Measurements from ENCODE around the gene ATP4B. TPM values are rescaled to one million over a fixed set of nuclear protein-coding genes. Genes with fewer than 3 reads are reported as not detected.
A peak's percentile ranks its signal among the peaks of the same experiment; 100 is the strongest.

ATP4B gene
- total RNA-seq, 1 donor from 2014 or later, result not detected

DNA sequence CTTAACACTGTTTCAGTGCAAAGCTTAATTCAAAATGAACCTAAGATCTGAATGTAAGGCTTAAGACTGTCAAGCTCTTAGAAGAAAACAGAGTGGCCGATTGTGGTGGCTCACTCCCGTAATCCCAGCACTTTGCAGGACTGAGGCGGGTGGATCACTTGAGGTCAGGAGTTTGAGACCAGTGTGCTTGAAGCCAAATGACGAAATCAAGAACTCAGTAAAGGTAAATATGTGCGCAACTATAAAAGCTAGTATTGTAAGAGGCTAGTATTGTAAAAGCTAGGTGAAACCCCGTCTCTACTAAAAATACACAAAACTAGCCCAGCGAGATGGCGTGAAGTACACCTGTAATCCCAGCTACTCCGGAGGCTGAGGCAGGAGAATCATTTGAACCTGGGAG lies 12.7 kb downstream of the ATP4B start:
- DNase-seq (ENCODE audit: low spot score), result no peak
- ATAC-seq, result no peak
- intact Hi-C loops (cut with DNase I), result no loop called here

DNA sequence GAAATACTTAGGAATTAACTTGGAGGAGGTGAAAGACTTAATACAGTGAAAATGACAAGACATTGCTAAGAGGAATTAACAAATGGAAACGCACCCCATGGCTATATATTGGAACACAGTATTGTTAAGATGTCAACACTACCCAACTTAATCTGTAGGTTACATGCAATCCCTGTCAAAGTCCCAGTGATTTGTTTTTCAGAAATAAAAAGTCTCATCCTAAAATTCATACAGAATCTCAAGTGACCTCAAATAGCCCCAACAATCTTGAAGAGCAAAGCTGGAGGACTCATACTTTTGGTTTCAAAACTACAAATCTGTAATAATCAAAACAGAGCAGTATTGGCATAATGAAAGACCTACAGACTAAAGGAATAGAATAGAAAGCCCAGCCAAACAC lies 13.2 kb downstream of the ATP4B start:
- no peak for DNase-seq (ENCODE audit: low spot score)
- no peak for ATAC-seq
- intact Hi-C loops (cut with DNase I), result no loop called here

DNA sequence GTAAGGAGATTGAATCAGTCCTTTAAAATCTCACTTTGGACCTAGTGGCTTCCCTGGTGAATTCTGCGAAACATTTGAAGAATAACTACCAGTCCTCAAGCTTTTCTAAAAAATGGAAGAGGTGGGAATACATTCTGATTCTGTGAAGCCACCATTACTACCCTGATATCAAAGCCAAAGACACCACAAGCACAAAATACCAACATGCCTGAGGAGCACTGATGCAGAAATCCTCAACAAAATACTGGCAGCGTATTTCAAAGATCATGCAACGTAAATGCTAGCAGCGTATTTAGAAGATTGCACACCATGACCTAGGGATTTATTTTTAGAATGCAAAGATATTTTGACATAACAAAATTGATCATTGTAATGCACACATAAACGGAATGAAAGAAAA lies 14.4 kb downstream of the ATP4B start:
- intact Hi-C loops (cut with DNase I), result no loop called here
- ATAC-seq (no peak), DNase-seq (ENCODE audit: low spot score) (no peak)

DNA sequence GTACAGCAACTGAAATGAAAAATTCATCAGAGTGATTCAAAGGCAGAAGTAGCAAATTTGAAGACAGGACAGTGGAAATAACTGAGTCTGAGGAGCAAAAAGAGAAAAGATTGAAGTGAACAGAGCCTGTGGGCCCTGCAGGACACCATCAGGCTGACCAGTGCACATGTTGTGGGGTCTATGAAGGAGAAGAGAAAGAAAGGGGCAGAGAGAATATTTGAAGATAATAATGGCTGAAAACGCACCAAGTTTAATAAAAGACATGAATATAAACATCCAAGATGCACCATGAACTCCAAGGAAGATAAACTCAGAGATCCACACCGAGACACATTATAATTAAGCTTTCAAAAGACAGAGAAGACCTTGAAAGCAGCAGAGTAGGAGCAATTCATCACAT lies 15.4 kb downstream of the ATP4B start:
- intact Hi-C loops (cut with DNase I), result no loop called here
- DNase-seq (ENCODE audit: low spot score) (no peak), ATAC-seq (no peak)

DNA sequence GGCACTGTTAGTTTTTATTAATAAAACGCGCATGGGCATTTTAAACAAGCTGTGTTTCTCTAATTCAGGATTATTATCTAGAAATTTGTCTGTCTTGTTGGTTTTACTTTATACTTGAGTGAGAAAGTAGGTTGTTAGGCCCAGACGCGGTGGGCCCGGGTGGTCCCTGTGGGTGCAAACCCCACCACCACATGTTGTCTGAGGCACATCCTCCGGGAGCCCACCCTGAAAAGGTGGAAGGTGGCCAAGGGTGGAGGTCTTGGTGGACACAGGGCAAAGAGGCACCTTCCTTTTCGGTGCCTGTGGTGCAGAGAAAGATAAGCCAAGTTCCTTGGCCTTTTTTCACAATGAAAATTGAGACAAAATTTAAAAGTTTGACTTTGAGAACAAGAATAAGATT lies 16.6 kb downstream of the ATP4B start:
- DNase-seq (ENCODE audit: low spot score) (peak; percentile 42), ATAC-seq (no peak)
- intact Hi-C loops (cut with DNase I), result no loop called here

DNA sequence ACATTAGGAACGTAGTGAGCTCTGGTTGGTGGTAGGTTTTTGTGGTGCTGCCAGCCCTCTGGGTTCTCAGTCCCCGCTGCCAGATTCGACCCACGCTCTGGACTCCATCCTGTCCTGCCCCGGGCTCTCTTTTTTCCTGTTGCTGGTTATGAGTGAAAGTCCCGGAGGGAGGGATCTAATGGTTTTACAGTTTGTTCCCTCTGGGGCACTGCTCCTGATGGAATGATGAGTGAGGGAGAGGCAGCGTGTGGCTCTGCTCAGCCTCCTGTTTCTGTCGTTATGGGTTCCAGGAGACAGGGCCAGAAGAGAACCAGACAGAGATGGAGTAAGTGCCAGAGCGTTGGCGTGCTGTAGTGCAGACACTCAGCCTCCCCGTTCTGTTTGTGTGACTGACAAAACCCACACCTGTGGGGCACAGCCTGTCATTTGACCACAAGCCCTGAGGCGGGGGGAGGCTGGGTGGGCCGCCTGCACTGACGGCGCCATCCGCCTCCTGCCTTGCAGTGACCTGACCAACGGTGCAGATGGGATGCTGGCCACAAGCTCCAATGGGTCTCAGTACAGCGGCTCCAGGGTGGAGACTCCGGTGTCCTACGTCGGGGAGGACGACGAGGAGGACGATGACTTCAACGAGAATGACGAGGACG lies 18.3 kb downstream of the ATP4B start:
- intact Hi-C loops (cut with DNase I), result no loop called here
- ATAC-seq (no peak), DNase-seq (ENCODE audit: low spot score) (peak; percentile 43)

DNA sequence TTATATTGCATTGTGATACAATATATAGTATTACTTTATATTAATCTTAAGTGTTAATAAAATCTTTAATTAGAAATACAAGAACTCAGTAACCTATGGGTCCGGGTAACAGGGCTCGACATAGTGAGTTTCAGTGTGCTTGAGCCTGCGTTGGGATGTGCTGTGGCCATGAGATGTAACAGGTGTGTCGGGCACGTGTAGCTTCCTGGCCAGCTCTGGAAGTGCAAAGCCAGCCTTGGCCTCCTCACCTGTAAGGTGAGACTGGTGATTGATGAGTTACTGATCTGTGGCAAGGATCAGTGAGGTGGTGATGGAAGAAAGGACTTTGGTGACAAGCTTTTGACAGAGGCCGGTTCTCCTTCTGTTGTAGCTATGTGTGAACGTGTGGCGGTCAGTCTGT lies 19.2 kb downstream of the ATP4B start:
- peak; percentile 26 for DNase-seq (ENCODE audit: low spot score)
- no peak for ATAC-seq
- intact Hi-C loops (cut with DNase I), result no loop called here

DNA sequence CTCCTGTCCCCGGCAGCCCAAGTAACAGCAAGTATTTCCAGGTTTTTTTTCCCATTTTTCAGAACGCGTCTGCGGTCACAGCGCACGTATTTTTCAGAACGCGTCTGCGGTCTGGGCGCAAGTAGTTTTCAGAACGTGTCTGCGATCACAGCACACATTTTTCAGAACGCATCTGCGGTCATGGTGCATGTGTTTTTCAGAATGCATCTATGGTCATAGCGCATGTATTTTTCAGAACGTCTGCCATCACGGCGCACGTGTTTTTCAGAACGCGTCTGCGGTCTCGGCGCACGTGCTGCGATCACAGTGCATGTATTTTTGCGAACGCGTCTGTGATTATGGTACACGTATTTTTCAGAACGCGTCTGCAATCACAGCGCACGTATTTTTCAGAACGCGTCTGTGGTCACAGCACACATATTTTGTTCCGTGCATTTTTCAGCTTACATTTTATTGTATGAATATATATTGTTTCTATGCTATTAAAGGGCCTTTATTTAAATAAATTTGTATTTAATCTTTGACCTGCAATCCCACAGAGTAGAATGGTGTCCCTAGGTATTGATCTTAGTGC lies 19.7 kb downstream of the ATP4B start:
- DNase-seq (ENCODE audit: low spot score) (peak; percentile 22), ATAC-seq (no peak)
- intact Hi-C loops (cut with DNase I), result no loop called here

DNA sequence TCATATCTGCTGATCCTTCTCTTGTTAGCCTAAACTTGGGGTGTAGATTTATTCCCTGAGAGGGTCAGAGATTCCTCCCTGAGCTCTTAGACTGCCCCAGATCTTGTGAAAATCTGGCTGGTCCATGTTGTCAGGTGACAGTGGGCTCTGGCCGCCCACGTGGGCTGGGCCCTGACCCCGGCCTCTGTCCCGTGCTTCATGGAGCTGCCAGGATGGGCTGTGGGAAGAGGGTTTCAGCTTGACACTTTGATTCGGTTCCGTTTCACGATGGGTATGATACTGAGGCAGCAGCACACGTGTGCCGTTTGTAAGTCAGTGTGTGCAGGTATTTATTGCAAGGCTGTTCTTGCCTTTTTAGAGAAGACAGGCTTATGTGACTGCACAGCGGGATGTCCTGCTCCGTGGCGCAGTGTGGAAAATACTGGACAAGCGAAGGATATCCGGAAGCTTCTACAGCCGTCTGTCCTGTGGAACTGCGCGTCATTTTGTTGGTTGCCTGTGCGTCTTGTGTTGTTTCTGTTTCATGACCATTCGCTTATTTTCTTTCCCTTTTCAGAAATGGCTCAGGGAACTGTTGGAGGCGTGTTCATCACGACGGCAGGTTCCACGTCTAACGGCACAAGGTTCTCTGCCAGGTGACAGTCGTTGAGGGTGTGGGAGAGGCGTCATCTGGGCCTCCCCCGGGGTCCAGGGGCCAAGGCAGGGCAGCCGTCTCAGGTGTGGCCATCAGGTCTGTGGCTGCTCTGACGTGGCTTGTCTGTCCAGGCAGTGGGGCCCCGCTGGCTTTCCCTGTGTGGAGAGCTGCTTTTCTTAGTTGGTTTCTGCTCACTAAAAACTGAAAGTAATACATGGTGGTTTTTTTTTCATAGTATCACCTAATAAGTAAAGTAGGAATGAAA lies 20.5 kb downstream of the ATP4B start:
- peak; percentile 42 for DNase-seq (ENCODE audit: low spot score)

DNA sequence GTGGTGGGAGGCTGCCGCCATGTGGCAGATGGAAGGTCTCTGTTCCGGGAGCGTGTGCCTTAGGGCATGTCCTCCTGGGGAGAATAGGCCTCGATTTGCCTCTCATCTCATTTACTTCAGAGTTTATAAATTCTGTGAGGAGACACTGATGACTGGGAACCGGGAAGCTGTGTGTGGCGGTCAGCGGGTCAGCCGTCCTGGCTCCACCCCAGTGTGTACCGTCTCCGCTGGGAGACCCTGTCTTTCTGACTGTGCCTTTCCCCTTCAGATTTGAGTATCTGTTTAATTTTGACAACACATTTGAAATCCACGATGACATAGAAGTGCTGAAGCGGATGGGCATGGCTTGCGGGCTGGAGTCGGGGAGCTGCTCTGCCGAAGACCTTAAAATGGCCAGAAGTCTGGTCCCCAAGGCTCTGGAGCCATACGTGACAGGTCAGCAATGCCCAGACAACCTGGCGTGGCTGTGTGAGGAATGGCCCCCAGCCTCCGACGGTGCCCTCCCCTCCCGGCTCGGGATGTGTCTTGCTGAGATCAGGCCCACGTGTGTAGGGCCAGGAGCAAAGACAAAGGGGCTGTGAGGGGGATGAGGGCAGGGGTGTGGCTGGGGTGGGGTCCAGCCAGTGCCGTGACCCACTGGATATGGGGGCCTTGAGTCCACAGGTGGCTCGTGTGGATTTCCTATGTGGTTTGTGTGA lies 21.6 kb downstream of the ATP4B start:
- intact Hi-C loops (cut with DNase I), result no loop called here
- ATAC-seq (no peak), DNase-seq (ENCODE audit: low spot score) (peak; percentile 42)

More for the DNA sequence above, 20.5 kb downstream of the ATP4B start:
- no peak for ATAC-seq
- intact Hi-C loops (cut with DNase I), result no loop called here

DNA sequence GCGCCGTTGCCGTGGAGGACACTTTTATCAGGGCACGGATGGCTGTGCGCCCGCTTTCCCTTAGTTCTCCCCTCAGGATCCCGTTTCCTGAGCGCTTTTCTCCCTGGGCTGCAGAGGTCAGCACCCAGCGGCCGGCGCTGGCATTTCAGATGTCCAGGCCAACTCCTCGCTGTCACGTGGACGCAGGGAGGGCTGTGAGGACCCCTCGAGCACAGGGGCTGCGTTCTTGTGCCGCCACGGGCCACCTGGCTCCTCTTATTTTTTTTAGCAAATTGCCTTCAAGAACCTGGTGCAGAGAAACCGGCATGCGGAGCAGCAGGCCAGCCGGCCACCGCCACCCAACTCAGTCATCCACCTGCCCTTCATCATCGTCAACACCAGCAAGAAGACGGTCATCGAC lies 22.3 kb downstream of the ATP4B start:
- DNase-seq (ENCODE audit: low spot score) (peak; percentile 36), ATAC-seq (no peak)
- intact Hi-C loops (cut with DNase I), result no loop called here

DNA sequence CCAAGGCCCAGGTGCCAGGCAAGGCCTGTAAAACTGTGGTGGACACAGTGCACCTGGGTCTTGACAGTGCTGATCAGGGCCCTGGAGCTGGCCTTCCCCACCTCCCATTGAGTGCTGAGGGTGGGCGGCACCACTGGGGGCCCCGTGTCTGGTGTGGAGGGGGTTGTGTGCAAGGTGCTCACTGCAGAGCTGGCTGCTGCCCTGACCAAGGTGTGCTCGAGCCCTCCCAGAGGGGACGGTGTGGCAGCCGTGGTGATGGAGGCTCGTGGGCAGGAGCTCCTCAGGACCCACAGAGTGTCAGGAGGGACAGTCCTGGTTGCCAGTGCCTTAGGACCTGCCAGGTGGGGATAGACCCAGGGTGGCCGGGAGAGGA lies 23.0 kb downstream of the ATP4B start:
- intact Hi-C loops (cut with DNase I), result no loop called here
- peak; percentile 32 for DNase-seq (ENCODE audit: low spot score)
- no peak for ATAC-seq

DNA sequence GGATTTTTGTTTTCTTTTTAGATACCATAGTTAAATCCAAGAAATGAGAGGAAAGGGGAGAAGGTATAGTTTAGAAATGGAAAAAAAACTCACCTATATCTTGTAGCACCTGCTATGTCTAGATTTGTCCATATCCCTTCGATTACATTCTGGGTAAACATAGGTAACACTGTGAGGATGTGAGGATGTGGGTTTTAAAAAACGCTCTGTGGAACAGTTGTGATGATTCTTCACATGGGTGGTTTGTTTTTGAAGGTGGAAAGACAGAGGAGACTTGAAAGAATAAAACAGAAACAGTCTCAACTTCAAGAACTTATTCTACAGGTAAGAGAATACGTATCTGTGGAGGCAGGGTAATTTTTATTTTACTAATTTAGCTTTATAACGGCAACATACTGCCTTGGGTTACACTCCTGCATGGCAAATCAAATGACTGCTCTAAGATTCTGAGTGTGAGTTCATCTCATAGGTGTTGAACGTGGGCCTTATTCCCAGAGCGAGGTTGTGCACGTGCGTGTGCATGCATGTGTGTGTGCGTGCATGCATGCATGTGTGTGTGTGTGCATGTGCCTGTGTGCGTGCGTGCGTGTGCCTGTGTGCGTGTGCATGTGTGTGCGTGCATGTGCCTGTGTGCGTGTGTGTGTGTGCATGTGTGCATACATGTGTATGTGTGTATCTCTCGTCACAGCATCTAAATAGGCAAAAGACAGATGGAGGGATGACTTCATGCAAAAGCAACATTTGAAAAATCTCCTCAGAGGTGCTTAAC lies 23.5 kb downstream of the ATP4B start:
- intact Hi-C loops (cut with DNase I), result no loop called here
- DNase-seq (ENCODE audit: low spot score), result peak; percentile 10
- no peak for ATAC-seq

DNA sequence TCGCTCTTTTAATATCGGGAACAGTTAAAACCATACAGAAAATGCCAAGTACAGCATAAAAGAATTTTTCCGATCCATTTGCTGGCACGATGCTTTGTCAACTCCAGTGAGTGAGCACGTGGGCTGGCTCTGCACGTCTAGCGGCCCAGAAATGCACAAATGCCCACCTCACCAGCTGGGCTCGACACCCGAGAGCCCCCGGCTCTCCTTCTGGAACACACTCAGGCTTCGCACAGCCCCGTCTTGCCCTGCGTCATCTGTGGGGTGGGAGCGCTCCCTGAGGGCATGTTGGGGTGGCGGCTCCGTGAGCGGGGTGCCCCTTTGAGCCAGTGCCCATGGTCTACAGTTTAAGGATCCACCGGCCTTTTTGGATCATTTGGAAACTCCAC lies 24.5 kb downstream of the ATP4B start:
- DNase-seq (ENCODE audit: low spot score) (peak; percentile 47), ATAC-seq (no peak)
- intact Hi-C loops (cut with DNase I), result no loop called here

DNA sequence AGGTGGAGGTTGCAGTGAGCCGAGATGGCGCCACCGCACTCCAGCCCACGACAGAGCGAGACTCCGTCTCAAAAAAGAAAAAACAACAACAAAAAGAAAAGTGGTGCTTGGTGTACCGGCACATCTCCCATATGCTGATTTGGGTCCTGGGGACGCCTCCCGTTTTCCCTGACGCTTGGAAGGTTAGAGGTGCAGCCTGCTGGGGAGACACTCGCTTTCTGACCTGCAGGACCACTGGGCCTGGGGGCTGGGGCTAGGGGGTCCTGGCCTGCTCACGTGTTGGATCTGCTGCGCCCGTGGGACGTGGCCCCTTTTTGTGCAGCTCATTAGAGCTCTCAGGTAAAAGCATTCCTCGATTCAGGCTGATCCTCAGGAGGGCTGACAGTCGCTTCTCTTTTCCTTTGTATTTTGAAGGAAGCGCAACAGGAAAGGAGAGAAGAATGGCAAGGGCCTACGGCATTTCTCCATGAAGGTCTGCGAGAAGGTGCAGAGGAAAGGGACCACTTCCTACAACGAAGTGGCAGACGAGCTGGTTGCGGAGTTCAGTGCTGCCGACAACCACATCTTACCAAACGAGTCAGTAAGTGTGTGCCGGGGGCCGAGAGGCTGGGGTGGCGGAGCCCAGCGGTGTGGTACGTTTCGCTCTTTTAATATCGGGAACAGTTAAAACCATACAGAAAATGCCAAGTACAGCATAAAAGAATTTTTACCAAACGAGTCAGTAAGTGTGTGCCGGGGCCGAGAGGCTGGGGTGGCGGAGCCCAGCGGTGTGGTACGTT lies 25.1 kb downstream of the ATP4B start:
- no peak for ATAC-seq
- intact Hi-C loops (cut with DNase I), result no loop called here
- DNase-seq (ENCODE audit: low spot score), result peak; percentile 40

DNA sequence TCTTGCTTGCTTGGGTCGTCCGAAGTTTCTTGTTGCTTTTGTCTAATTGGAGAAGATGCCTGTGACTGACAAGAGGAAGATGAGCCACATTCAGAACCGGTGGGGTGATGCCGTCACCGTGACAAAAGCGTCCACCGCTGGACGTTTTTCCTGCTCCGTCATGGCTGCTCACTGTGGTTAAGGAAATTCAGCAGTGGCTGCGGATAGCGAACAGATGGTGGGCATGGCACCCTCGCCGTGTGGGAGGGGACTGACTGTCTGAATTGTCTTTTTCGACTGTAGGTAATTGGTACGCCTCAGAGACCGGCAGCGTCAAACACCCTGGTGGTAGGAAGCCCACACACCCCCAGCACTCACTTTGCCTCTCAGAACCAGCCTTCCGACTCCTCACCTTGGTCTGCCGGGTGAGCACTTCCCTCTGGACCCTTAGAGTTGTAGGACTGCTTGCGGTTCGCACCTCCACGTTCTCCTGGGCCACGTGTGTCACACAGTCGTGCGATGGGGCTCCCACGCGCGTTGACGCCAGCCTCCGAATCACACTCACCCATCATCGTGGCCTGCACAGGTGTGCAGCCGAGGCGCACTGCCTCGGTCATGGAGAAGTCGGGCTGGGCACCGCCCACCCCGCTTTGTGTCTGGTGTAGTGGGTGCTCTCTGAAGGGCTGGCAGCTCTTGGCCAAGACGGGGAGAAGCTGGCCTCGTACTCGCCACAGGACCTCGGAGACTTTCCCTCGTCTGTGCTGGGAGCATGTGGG lies 26.5 kb downstream of the ATP4B start:
- intact Hi-C loops (cut with DNase I), result no loop called here
- peak; percentile 48 for DNase-seq (ENCODE audit: low spot score)
- no peak for ATAC-seq

DNA sequence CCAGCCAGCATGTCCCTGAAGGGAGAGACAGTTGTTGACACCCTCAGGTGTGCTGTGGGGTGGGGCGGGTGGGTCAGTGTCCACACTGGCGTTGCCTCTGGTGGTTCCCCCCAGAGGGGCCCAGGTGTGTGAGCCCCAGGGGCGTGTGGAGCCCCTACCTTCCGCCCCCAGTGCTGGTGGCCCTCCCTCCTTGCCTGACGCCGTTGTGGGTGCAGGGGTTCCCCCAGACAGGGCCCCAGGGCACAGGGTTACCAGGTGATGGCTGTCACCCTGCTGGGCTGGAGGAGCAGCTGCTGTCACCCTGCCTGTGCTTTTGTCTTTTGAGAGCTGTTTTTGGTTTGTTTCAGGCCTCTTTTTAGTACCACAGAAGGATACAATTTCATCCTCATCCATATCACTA lies 27.2 kb downstream of the ATP4B start:
- no peak for ATAC-seq
- intact Hi-C loops (cut with DNase I), result no loop called here
- peak; percentile 37 for DNase-seq (ENCODE audit: low spot score)

DNA sequence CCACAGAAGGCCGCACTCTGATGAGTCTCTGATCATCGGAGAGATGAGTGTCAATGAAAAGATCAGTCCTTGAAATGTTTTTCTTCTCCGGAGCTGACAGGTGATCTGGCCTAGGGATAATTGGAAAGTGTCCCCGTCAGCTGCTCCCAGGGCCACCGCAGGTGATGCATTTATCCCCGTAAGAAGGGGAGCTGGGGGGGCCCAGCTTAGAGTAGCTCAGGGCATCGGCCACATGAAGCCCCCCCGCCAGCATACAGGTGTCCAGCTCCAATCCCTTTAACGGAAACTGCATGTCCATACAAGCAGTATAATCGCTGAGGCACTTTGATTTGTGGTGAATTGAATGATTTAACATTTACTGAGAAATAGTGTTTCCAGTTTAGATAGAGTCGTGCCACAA lies 27.7 kb downstream of the ATP4B start:
- peak; percentile 23 for DNase-seq (ENCODE audit: low spot score)
- intact Hi-C loops (cut with DNase I), result no loop called here
- ATAC-seq, result no peak
